GM19239 (cell line): ENCODE data around the gene RASGRP4.
"Not testable (repeated sequence)": the region's sequence is repeated elsewhere in the genome, so short reads cannot be mapped to it uniquely, and the experiment has no call there.

Experiments
- DNase-seq: peaks from one replicate; pipeline ENCODE4 v3.0.0; 2011; ENCODE audit warnings: low spot score; ENCODE audit not compliant: insufficient read length
- FAIRE-seq: peaks from 2 replicates; lab custom pipeline; 2011; peaks lifted over from hg19 to GRCh38; lab: Jason Lieb, UNC

The RASGRP4 gene

DNA sequence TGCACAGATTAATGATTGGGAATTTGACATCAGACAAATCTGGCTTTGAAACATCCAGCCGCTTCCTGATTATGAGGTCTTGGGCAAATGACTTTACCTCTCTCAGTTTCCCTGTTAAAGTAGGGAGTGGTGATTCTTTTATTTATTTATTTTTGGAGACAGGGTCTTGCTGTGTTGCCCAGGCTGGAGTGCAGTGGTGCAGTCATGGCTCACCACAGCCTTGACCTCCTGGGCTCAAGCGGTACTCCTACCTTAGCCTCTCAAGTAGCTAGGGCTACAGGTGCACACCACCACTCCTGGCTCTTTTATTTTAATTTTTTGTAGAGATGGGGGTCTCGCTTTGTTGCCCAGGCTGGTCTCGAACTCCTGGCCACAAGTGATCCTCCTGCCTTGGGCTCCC, 49.0 kb downstream of the RASGRP4 start:
- DNase-seq (no peak), FAIRE-seq (no peak)

DNA sequence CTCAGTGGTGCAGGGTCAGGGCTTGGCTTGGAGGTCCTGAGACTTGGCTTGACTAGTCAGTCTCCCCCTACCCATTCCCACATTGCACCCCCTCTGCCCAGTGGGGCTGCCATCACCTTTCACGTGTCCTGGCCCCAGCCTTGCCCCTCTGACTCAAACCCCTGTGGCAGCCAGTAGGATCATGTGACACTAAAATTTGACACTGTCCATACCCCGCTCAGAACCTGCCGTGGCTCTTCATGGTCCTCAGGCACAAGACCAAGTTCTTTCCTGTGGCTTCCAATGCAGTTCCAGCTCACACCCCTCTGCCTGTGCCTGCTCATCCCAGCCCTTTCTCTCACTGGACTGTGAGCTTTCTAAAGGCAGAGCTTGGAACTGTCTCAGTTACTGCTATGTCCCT, 49.4 kb downstream of the RASGRP4 start:
- no peak for DNase-seq
- no peak for FAIRE-seq

DNA sequence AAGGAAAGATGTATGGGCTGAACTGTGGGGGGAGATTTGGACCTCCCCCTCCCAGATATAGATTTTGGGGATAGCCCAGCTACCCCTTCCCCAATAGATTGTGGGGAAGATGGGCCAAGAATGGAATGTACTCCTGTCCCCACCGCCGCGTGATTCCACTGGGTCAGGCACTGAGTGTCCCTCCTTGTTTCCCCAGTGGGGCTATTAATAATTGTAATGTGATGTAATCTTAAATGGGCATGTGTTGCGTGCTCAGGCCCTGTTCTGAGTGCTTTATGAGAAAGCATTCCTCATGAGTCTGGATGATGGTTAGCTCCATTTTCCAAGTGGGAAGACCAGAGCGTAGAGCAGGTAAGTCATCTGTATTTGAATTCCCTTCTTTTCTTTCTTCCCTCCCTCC, 50.3 kb downstream of the RASGRP4 start:
- DNase-seq = no peak
- FAIRE-seq = no peak

DNA sequence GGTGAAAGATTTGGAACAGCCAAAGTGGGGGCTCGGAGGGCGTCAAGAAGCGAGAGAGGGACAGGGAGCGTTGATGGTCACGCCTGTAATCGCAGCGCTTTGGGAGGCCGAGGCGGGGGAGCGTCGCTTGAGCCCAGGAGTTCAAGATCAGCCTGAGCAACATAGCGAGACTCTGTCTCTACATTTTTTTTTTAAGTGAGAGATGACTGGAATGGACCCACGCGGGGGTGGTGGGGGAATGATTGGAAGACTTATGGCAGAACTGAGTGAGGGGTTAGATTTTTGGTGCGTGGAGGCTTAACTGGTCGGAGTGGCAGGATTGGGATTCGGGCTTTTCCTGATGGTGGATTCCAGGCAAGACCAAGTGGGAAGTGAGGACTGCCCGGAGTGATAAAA, 50.9 kb downstream of the RASGRP4 start:
- no peak for FAIRE-seq
- no peak for DNase-seq

DNA sequence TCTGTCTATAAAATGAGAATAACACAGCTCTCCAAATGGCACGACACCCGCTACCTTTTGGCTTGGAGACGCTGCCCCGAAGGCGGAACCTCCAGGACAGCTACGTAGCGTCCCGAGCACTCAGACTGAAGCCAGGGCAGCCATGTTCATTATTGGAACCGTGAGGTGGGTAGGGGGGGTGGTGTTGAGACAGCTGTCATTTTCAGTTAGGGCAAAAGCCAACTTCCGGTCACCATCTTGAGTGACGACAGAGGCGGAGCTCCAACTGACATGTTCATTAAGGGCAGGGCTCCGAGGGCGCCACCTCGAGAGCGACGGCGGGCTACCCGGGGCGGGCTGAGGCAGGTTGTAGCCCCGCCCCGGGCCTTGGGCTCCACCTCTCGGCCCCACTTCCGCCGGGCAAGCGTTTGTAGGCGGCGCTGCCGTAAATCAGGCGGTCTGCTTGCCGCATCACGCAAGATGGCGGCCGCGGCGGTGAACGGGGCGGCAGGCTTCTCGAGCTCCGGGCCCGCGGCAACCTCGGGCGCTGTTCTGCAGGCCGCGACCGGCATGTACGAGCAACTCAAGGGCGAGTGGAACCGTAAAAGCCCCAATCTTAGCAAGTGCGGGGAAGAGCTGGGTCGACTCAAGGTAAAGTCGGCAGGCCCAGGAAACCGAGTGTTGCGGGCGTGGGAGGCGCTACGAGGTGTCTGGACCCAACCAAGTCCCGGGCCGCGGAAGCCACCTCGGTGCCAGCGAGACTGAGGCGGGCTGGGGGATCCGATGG, 51.5 kb downstream of the RASGRP4 start, which contains the start of gene PSMD8:
TSS of gene PSMD8 (plus strand) at position 240 of the 766 bp plus-strand sequence. CDS start at position 271, 31 bp downstream.
- FAIRE-seq = peak; percentile 99
- DNase-seq = peak; percentile 94

DNA sequence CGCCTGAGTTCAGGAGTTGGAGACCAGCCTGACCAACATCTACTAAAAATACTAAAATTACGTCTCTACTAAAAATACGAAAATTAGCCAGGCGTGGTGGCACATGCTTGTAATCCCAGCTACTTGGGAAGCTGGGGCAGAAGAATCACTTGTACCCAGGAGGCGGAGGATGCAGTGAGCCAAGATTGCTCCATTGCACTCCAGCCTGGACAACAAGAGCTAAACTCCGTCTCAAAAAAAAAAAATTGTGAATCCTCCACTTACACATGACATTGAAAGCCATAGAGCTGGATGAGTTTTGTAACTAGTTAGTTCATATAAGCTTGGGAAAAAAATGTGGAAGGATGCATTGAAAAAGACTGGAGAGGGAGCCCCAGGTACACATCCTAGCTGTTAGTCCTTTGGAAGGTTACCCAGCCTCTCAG, 52.1 kb downstream of the RASGRP4 start:
- FAIRE-seq (no peak), DNase-seq (no peak)

DNA sequence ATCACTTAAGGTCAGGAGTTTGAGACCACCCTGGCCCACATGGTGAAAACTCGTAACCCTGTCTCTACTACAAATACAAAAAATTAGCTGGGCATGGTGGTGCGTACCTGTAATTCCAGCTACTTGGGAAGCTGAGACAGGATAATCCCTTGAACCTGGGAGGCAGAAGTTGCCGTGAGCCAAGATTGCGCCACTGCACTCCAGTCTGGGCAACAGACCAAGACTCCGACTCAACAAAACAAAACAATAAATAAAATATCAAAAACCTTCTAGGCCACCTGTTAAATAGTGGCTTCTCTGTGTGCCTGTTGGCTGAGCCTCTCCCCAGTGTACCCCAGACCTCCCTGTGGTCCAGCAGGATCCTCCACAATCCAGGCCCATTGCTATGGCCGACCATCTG, 54.9 kb downstream of the RASGRP4 start:
- DNase-seq (no peak), FAIRE-seq (no peak)

DNA sequence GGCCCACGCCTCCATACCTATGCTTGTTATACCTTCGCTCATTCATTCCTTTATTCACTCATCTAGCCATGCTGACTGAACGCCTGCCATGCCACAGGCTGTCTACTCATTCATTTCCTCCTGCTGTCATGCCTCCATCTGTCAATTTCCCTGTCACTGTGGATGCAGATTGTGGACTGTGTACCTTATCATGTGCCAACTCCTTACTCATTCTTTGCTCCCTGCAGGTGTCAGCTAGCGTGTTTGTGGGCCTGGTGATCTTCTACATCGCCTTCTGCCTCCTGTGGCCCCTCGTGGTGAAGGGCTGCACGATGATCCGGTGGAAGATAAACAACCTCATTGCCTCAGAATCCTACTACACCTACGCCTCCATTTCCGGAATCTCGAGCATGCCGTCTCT, 55.7 kb downstream of the RASGRP4 start:
- no peak for DNase-seq
- FAIRE-seq = no peak

DNA sequence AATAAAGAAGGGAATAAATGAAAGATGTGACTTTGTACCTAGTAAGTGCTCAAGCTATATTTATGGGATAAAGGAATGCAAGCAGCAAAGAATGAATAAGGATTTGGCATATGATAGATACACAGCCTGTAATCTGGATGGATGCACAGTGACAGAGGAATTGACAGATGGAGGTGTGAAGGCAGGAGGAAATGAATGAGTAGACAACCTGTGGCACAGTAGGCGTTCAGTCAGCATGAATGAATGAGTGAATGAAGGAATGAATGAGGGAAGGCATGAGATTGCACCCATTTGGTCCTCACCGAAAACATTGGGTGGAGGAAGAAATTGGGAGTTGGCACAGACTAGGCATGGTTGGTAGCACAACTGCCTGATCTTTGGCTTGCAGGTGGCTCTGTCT, 56.4 kb downstream of the RASGRP4 start:
- DNase-seq (no peak), FAIRE-seq (no peak)

DNA sequence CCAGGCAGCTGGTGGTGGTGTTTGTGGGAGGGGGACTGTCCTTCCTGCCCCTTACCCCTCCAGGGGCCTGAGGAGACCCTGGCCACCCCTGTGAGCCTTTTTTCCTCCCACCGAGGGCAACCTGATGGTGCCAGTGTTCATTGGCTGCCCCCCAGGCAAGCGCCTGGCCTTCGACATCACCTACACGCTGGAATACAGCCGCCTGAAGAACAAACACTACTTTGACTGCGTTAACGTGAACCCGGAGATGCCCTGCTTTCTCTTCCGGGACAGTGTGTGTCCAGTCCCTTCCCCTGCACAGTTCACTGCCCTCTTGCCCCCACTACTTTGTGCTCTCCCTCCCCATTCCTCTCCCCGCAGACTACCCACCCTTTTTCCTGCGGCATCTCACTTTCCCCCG, 59.0 kb downstream of the RASGRP4 start:
- no peak for DNase-seq

DNA sequence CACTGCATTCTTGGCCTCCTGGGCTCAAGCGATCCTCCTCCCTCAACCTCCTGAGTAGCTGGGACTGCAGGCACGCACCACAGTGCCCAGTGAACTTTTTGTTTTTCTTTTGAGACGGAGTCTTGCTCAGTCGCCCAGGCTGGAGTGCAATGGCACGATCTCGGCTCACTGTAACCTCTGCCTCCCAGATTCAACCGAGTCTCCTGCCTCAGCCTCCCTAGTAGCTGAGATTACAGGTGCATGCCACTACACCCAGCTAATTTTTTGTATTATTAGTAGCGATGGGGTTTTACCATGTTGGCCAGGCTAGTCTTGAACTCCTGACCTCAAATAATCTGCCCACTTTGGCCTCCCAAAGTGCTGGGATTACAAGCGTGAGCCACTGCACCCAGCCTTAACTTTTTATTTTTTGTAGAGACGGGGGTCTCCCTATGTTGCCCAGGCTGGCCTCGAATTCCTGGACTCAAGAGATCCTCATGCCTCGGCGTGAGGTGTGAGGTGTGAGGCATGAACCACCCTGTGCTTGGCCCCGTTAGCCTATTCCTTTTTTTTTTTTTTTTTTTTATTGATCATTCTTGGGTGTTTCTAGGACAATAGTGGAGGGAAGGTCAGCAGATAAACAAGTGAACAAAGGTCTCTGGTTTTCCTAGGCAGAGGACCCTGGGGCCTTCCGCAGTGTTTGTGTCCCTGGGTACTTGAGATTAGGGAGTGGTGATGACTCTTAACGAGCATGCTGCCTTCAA, 62.9 kb downstream of the RASGRP4 start:
- DNase-seq, FAIRE-seq: not testable (repeated sequence)

More for the DNA sequence above, 59.0 kb downstream of the RASGRP4 start:
- no peak for FAIRE-seq

DNA sequence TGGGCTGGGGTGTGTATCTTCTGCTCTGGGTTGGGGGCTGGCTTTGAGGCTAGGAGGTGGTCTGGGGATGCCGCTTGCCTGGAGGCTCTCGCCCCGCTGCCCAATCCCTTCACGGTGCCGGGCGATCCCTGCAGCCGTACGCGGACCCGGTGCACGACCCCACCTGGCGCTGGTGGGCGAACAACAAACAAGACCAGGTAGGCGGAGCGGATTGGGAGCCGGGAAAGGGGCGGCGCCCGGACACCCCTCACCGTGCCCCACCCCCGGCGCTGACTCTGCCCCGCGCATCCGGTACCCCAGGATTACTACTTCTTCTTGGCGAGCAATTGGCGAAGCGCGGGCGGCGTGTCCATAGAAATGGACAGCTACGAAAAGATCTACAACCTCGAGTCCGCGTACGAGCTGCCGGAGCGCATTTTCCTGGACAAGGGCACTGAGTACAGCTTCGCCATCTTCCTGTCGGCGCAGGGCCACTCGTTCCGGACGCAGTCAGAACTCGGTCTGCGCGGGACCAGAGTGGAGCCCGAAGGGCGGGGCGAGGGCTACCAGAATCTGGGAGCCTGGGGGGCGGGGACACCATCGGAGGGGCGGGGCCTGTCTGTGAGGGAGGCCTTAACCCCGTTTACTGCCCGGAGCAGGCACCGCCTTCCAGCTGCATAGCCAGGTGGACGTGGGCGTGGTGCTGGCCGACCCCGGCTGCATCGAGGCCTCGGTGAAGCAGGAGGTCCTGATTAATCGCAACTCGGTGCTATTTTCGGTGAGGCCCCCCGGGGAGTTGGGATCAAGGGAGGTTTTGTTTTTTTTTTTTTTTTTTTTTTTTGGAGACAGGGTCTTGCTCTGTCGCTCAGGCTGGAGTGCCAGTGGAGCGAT, 63.7 kb downstream of the RASGRP4 start:
- FAIRE-seq (peak; percentile 78), DNase-seq (peak; percentile 79)

DNA sequence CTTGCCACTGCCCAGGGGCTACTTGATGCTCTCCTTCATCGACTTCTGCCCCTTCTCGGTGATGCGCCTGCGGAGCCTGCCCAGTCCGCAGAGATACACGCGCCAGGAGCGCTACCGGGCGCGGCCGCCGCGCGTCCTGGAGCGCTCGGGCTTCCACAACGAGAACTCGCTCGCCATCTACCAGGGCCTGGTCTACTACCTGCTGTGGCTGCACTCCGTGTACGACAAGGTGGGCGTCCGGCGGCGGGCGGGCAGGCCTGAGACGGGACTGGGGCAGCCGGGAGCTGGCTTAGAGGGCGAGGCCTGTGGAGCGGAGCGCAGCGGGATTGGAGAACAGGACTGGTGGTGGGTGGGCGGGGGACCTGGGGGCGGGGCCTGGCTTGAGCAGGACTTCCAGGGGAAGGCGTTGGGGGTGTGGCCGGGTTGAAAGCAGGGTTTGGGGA, 64.4 kb downstream of the RASGRP4 start:
- FAIRE-seq (no peak), DNase-seq (peak; percentile 66)

DNA sequence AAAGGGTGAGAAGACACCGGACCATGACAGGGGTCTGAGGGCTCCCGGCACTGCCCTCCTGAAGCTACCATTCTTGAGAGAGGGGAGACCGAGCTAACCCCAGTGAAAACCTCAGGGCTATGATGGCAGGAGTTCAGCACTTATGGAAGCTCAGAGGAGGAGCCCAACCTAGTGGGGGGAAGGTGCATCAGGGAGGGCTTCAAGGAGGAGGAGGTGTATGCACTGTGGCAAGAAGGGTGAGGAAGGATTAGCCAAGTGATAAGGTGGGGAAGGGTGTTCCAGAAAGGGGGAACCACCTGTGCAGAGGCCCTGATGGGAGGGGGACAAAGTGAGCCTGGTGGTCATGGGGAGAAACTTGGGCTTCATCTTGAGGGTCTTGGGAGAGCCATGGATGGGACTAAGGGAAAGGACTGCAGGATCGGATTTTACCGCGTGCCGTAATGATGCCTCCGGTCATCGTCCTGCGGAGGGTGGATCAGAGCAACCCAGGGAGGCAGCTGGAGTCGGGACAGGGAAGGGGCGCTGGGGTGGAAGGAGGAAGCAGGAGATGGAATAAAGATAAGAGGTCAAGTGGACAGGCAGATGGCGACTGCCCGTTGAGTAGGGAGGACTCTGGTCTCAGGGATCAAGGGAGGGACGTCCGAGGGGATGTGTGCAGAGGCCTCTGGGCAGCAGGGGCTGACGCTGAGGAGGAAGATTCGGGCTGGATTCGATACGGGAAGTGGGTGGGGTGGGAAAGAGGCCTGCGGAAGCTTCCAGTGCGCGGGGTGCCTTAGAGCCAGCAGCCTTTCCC, 65.0 kb downstream of the RASGRP4 start:
- FAIRE-seq (no peak), DNase-seq (no peak)

DNA sequence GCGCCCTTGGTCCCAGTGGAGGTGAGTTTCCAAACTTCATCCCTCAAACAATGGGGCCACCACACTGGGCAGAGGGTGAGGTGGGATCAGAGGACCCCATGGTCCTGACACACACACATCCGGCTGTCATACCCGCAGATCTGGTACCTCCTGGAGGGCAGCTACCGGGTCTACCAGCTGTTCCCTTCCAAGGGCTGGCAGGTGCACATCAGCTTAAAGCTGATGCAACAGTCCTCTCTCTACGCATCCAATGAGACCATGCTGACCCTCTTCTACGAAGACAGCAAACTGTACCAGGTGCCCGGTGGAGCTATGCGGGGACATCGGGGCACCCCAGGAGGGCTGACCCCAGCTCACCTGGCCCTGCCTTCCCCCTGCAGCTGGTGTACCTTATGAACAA, 65.7 kb downstream of the RASGRP4 start:
- no peak for FAIRE-seq
- no peak for DNase-seq

DNA sequence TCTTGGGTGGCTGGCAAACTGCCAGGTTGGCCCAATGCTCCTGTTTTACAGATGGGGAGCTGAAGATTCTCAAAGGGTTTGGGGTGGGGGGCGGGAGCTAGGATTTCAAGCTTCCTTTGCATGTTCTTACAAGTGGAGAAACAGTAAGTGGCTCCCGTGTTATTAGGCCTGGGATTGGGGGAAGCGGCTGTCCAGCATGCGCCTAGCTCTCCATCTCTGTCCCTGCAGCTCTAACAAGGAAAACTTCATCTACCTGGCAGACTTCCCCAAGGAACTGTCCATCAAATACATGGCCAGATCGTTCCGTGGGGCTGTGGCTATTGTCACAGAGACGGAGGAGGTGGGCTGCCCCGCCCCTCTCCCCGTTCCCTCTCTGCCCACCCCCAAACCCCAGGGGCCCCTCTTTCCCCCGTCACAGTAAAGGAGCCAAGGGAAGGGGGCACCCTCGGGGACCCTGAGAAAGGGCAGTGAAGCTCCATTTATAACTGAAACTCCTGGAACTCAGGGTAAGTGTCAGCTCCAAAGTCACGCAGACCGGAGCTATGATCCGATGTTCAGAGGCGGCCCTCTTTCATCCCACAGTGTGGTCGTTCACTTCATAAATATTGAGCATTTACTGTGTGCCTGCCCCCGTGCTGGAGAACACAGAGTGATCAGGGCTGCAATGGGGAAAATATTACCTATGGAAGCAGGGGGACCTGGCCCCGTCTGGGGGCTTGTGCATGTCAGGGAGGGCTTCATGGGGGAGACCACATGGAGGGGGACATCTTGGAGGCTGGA, 66.6 kb downstream of the RASGRP4 start:
- DNase-seq (no peak), FAIRE-seq (no peak)
